HK-2 (cell line): ENCODE data around the gene GAB2.
"Not testable (repeated sequence)": the region's sequence is repeated elsewhere in the genome, so short reads cannot be mapped to it uniquely, and the experiment has no call there.

Experiments used
- DNase-seq: peaks from one replicate; pipeline ENCODE4 v3.0.0-alpha.2; 2018; ENCODE audit not compliant: unreplicated experiment

GAB2 gene

GRCh38 chr11:78417175-78417887 is at the start of gene GAB2:
TSS of gene GAB2 (minus strand) at chr11:78417820. CDS start at chr11:78417720, 100 bp downstream.
- no peak for DNase-seq

- no peak for DNase-seq
Measured at GRCh38 chr11:78467370-78467769, 49.8 kb upstream of the GAB2 start.

- no peak for DNase-seq
Measured at GRCh38 chr11:78465169-78465942, 47.7 kb upstream of the GAB2 start.

- DNase-seq, result not testable (repeated sequence)
Measured at GRCh38 chr11:78464787-78465168, 47.2 kb upstream of the GAB2 start.

- DNase-seq, result no peak
Measured at GRCh38 chr11:78460471-78460870, 42.9 kb upstream of the GAB2 start.

GRCh38 chr11:78459738-78460137 is 42.1 kb upstream of the GAB2 start:
- DNase-seq, result no peak

GRCh38 chr11:78457448-78457847 is 39.8 kb upstream of the GAB2 start:
- DNase-seq, result no peak

GRCh38 chr11:78453140-78453935 is 35.7 kb upstream of the GAB2 start:
- no peak for DNase-seq

GRCh38 chr11:78451371-78452150 is 33.9 kb upstream of the GAB2 start:
- DNase-seq, result no peak

GRCh38 chr11:78450866-78451265 is 33.2 kb upstream of the GAB2 start:
- DNase-seq, result no peak

GRCh38 chr11:78449866-78450265 is 32.2 kb upstream of the GAB2 start:
- no peak for DNase-seq

- no peak for DNase-seq
Measured at GRCh38 chr11:78446210-78446609, 28.6 kb upstream of the GAB2 start.

GRCh38 chr11:78444726-78445125 is 27.1 kb upstream of the GAB2 start:
- DNase-seq, result no peak

- DNase-seq, result no peak
Measured at GRCh38 chr11:78441956-78442355, 24.3 kb upstream of the GAB2 start.

- DNase-seq, result no peak
Measured at GRCh38 chr11:78438298-78438975, 20.8 kb upstream of the GAB2 start.

- no peak for DNase-seq
Measured at GRCh38 chr11:78432956-78433355, 15.3 kb upstream of the GAB2 start.

GRCh38 chr11:78432058-78432515 is 14.5 kb upstream of the GAB2 start:
- DNase-seq, result no peak

- DNase-seq, result no peak
Measured at GRCh38 chr11:78429660-78430059, 12.0 kb upstream of the GAB2 start.

GRCh38 chr11:78429209-78429608 is 11.6 kb upstream of the GAB2 start:
- no peak for DNase-seq

GRCh38 chr11:78428773-78429172 is 11.2 kb upstream of the GAB2 start:
- DNase-seq, result no peak

- DNase-seq, result no peak
Measured at GRCh38 chr11:78428266-78428636, 10.6 kb upstream of the GAB2 start.
